Measurements from ENCODE around the gene TP53TG3E. TPM values are rescaled to one million over a fixed set of nuclear protein-coding genes. Genes with fewer than 3 reads are reported as not detected.
"Not testable (repeated sequence)": the region's sequence is repeated elsewhere in the genome, so short reads cannot be mapped to it uniquely, and the experiment has no call there.

Gene TP53TG3E, protein sequence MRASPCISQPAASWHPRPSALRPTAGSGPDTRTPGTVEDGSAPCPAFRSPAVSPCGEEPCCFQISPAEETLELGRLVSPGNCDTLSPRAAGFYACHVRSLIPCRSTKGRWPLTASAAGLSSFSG
- not detected for total RNA-seq
- not detected for polyA plus RNA-seq
- long read RNA-seq, donor 1 = 0 reads
- long read RNA-seq, donor 2 = 0 reads

DNA sequence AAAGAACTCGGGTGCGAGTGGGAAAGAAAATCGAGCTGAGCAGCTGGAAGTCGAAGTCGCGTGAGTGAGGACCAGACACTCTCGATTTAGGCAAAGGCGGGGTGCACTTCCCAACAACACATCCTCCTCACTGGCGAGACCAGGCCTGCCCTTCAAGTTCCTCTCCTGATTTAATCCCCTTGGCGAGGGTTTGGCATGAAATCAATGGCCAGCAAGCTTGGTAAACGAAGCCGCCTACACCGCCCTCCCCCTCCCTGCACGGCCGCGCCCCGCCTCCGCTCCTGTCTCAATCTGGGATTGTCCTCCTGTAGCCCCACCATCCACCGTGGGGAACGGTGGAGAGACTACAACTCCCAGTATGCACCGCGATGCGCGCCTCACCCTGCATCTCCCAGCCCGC, at the start of gene TP53TG3E:
TSS of gene TP53TG3E (plus strand) at position 301 of the 400 bp plus-strand sequence. CDS start at position 369, 68 bp downstream.
- DNase-seq; H3K36me3 ChIP-seq; H3K27ac ChIP-seq; intact Hi-C loops (cut with DNase I; ENCODE audit: low total_unique reads); H3K9me3 ChIP-seq; H3K27me3 ChIP-seq (replicated peaks in 1 of 7); H3K4me3 ChIP-seq; H3K4me1 ChIP-seq: not testable (repeated sequence)
- WGBS, 5 donors = no CpG with 5 or more reads among the region's 25 CpGs

DNA sequence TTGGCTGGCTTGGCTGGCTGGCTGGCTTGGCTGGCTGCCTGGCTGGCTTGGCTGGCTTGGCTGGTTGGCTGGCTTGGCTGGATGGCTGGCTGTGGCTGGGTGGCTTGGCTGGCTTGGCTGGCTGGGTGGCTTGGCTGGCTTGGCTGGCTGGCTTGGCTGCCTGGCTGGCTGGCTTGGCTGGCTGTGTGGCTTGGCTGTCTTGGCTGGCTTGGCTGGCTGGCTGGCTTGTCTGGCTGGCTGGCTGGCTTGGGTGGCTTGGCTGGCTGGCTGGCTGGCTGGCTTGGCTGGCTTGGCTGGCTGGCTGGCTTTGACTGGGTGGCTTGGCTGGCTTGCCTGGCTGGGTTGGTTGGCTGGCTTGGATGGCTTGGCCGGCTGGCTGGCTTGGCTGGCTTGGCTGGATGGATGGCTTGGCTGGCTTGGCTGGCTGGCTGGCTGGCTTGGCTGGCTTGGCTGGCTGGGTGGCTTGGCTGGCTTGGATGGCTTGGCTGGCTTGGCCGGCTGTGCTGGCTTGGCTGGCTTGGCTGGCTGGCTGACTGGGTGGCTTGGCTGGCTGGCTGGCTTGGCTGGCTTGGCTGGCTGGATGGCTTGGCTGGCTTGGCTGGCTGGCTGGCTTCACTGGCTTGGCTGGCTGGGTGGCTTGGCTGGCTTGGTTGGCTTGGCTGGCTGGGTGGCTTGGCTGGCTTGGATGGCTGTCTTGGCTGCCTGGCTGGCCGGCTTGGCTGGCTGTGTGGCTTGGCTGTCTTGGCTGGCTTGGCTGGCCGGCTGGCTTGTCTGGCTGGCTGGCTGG, 32.3 kb downstream of the TP53TG3E start:
- H3K4me1 ChIP-seq; intact Hi-C loops (cut with DNase I; ENCODE audit: low total_unique reads); H3K27ac ChIP-seq; DNase-seq; H3K27me3 ChIP-seq (replicated peaks in 1 of 7); H3K36me3 ChIP-seq; H3K4me3 ChIP-seq: not testable (repeated sequence)
- 55 to 77% (median 69%) methylated on average over 4 of the region's 4 CpGs for WGBS, 5 donors
- H3K9me3 ChIP-seq = peaks cover 0 to 20% (median 5%) of the 10 kb centered on the region in 8 donors

DNA sequence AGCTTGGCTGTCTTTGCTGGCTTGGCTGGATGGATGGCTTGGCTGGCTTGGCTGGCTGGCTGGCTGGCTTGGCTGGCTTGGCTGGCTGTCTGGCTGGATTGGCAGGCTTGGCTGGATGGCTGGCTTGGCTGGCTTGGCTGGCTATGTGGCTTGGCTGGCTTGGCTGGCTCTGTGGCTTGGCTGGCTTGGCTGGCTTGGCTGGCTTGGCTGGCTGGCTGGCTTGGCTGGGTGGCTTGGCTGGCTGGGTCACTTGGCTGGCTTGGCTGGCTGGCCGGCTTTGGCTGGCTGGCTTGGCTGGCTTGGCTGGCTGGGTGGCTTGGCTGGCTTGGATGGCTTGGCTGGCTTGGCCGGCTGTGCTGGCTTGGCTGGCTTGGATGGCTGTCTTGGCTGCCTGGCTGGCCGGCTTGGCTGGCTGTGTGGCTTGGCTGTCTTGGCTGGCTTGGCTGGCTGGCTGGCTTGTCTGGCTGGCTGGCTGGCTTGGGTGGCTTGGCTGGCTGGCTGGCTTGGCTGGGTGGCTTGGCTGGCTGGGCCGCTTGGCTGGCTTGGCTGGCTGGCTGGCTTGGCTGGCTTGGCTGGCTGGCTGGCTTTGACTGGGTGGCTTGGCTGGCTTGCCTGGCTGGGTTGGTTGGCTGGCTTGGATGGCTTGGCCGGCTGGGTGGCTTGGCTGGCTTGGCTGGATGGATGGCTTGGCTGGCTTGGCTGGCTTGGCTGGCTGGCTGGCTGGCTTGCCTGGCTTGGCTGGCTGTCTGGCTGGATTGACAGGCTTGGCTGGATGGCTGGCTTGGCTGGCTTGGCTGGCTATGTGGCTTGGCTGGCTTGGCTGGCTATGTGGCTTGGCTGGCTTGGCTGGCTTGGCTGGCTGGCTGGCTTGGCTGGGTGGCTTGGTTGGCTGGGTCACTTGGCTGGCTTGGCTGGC, 33.8 kb downstream of the TP53TG3E start:
- H3K4me1 ChIP-seq; DNase-seq; H3K27me3 ChIP-seq (replicated peaks in 1 of 7); H3K4me3 ChIP-seq; H3K36me3 ChIP-seq; intact Hi-C loops (cut with DNase I; ENCODE audit: low total_unique reads); H3K27ac ChIP-seq: not testable (repeated sequence)
- 58 to 77% (median 74%) methylated on average over 5 of the region's 5 CpGs for WGBS, 5 donors
- peaks cover 0 to 20% (median 5%) of the 10 kb centered on the region in 8 donors for H3K9me3 ChIP-seq

DNA sequence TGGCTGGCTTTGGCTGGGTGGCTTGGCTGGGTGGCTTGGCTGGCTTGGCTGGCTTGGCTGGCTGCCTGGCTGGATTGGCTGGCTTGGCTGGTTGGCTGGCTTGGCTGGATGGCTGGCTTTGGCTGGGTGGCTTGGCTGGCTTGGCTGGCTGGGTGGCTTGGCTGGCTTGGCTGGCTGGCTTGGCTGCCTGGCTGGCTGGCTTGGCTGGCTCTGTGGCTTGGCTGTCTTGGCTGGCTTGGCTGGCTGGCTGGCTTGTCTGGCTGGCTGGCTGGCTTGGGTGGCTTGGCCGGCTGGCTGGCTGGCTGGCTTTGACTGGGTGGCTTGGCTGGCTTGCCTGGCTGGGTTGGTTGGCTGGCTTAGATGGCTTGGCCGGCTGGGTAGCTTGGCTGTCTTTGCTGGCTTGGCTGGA, 34.4 kb downstream of the TP53TG3E start:
- H3K4me3 ChIP-seq; intact Hi-C loops (cut with DNase I; ENCODE audit: low total_unique reads); H3K36me3 ChIP-seq; H3K27me3 ChIP-seq (replicated peaks in 1 of 7); DNase-seq; H3K27ac ChIP-seq; H3K4me1 ChIP-seq: not testable (repeated sequence)
- 70 to 78% (median 77%) methylated on average over 2 of the region's 2 CpGs for WGBS, 5 donors
- H3K9me3 ChIP-seq = peaks cover 0 to 20% (median 5%) of the 10 kb centered on the region in 8 donors

GRCh38 chr16:33339093-33340061, 35.3 kb downstream of the TP53TG3E start:
- H3K27ac ChIP-seq; H3K4me1 ChIP-seq; H3K27me3 ChIP-seq (replicated peaks in 1 of 7); H3K4me3 ChIP-seq; DNase-seq; H3K36me3 ChIP-seq; intact Hi-C loops (cut with DNase I; ENCODE audit: low total_unique reads): not testable (repeated sequence)
- H3K9me3 ChIP-seq = peaks cover 0 to 20% (median 5%) of the 10 kb centered on the region in 8 donors
- 74 to 87% (median 85%) methylated on average over 3 to 4 of the region's 4 CpGs for WGBS, 5 donors

Small RNA genes within 50 kb of the gene (small RNA-seq; reads per million reads assigned to genes)
- 0 reads per million in 4 donors for gene AC141257.3

Other genes with a start within 250 kb of the TP53TG3E start
- gene TP53TG3C, start 110.1 kb upstream of the TP53TG3E start, total RNA-seq = not detected
- under 1 TPM in 1 of 3 donors, not detected in 2; 0.13 TPM for gene TP53TG3C, start 110.1 kb upstream of the TP53TG3E start, polyA plus RNA-seq
- gene TP53TG3B, start 56.5 kb downstream of the TP53TG3E start, total RNA-seq = not detected
- not detected for gene TP53TG3B, start 56.5 kb downstream of the TP53TG3E start, polyA plus RNA-seq
- gene TP53TG3F, start 155.3 kb downstream of the TP53TG3E start, total RNA-seq = not detected
- under 1 TPM in 1 of 3 donors, not detected in 2; 0.06 TPM for gene TP53TG3F, start 155.3 kb downstream of the TP53TG3E start, polyA plus RNA-seq